Liver (tissue), 9 donors: Measurements from ENCODE around the gene TMEM233. TPM values are rescaled to one million over a fixed set of nuclear protein-coding genes. Genes with fewer than 3 reads are reported as not detected.

Experiments
- DNase-seq: peaks from one replicate; pipeline ENCODE4 v3.0.0-alpha.2; 2017; ENCODE audit warnings: low spot score
- H3K27ac ChIP-seq, 2 donors: one replicate each; pipeline ENCODE4 v1.7.0; 2013; ENCODE audit warnings: inconsistent platforms in 2 of 2, low read length in 2 of 2, control low read depth in 1 of 2, low read depth in 1 of 2, mild to moderate bottlenecking in 1 of 2
- H3K27me3 ChIP-seq, 4 donors: one replicate each; pipeline versions ENCODE4 v1.6.1 to v1.7.0; 2013; ENCODE audit warnings: low read length in 3 of 4, inconsistent platforms in 1 of 4, mild to moderate bottlenecking in 1 of 4, moderate library complexity in 1 of 4; ENCODE audit not compliant: control insufficient read depth in 4 of 4, insufficient read depth in 4 of 4
- H3K36me3 ChIP-seq, 4 donors: one replicate each; pipeline versions ENCODE4 v1.6.1 to v1.7.0; 2013; ENCODE audit warnings: low read length in 3 of 4, mild to moderate bottlenecking in 3 of 4, low read depth in 1 of 4, moderate library complexity in 1 of 4; ENCODE audit not compliant: control insufficient read depth in 4 of 4, insufficient read depth in 3 of 4
- H3K4me1 ChIP-seq, 4 donors: one replicate each; pipeline versions ENCODE4 v1.6.1 to v1.7.0; 2013; ENCODE audit warnings: low read length in 3 of 4, mild to moderate bottlenecking in 3 of 4, moderate library complexity in 1 of 4; ENCODE audit not compliant: control insufficient read depth in 4 of 4, insufficient read depth in 4 of 4
- H3K4me3 ChIP-seq, 3 donors: one replicate each; pipeline versions ENCODE4 v1.6.1 to v1.7.0; 2013; ENCODE audit warnings: low read length in 3 of 3, control low read depth in 1 of 3, low read depth in 1 of 3, mild to moderate bottlenecking in 1 of 3
- H3K9ac ChIP-seq, 2 donors: one replicate each; pipeline ENCODE4 v1.7.0; 2013; ENCODE audit warnings: low read length in 2 of 2, mild to moderate bottlenecking in 2 of 2, moderate library complexity in 2 of 2, control low read depth in 1 of 2, low read depth in 1 of 2
- H3K9me3 ChIP-seq, 4 donors: one replicate each; pipeline versions ENCODE4 v1.6.1 to v1.7.0; 2013; ENCODE audit warnings: low read length in 3 of 4; ENCODE audit not compliant: control insufficient read depth in 4 of 4
- CTCF ChIP-seq: fragments of 150-350 bp; IDR thresholded peaks from 2 replicates; pipeline ENCODE4 v1.5.1; 2017; ENCODE audit warnings: improper control_type of control experiment, low read depth, low read length; ENCODE audit not compliant: missing input control
- EGR1 ChIP-seq, 2 donors: IDR thresholded peaks; 2 replicates each; pipeline ENCODE4 v1.6.1; 2016 to 2018; ENCODE audit warnings: antibody characterized with exemption in 2 of 2, low read depth in 2 of 2
- FOXA2 ChIP-seq: IDR thresholded peaks from 2 replicates; pipeline ENCODE4 v1.6.1; 2016; ENCODE audit warnings: antibody characterized with exemption
- GABPA ChIP-seq, 2 donors: IDR thresholded peaks in 1 of 2; conservative IDR thresholded peaks in 1 of 2; 2 replicates each; pipeline ENCODE4 v1.6.1; 2016; ENCODE audit warnings: antibody characterized with exemption in 2 of 2, mild to moderate bottlenecking in 1 of 2, moderate library complexity in 1 of 2
- HNF4A ChIP-seq, 2 donors: conservative IDR thresholded peaks; 2 replicates each; pipeline ENCODE4 v1.6.1; 2016; ENCODE audit warnings: antibody characterized with exemption in 2 of 2, mild to moderate bottlenecking in 2 of 2
- HNF4G ChIP-seq: IDR thresholded peaks from 2 replicates; pipeline ENCODE4 v1.6.1; 2016; ENCODE audit warnings: antibody characterized with exemption
- MAX ChIP-seq: IDR thresholded peaks from 2 replicates; pipeline ENCODE4 v1.6.1; 2016; ENCODE audit warnings: antibody characterized with exemption
- NR2F2 ChIP-seq: IDR thresholded peaks from 2 replicates; pipeline ENCODE4 v1.6.1; 2016; ENCODE audit warnings: antibody characterized with exemption
- RAD21 ChIP-seq, 2 donors: IDR thresholded peaks; 2 replicates each; pipeline ENCODE4 v1.6.1; 2016; ENCODE audit warnings: antibody characterized with exemption in 2 of 2, mild to moderate bottlenecking in 2 of 2
- SP1 ChIP-seq: IDR thresholded peaks from 2 replicates; pipeline ENCODE4 v1.6.1; 2018; ENCODE audit warnings: antibody characterized with exemption, mild to moderate bottlenecking
- YY1 ChIP-seq: IDR thresholded peaks from 2 replicates; pipeline ENCODE4 v1.6.1; 2016; ENCODE audit warnings: antibody characterized with exemption, mild to moderate bottlenecking
- WGBS: extraction: QIAGEN DNeasy Blood & Tissue Kit; methylation state at CpG from one replicate; pipeline ENCODE4 v1.1.7; 2013; 5-methylcytosine and 5-hydroxymethylcytosine counted together
- polyA plus RNA-seq, 2 donors: library from polyadenylated mRNA; stranded (reverse) in 1 of 2; unstranded in 1 of 2; fragments of 200-250 nt in 1 of 2; fragments of >200 nt in 1 of 2; fragmentation: Nextera tagmentation in 1 of 2; extraction: Ambion mirVana in 1 of 2; gene quantifications; one replicate each; pipeline versions ENCODE4 v1.2.1 to v1.2.3, GENCODE V29; 2013 to 2015
- total RNA-seq, 2 donors: library from RNA; depleted of rRNA; stranded (reverse); fragments of >200 nt; gene quantifications; one replicate each; pipeline ENCODE4 v1.2.3, GENCODE V29; 2014
- TF ChIP-seq, protein P1 (sequence below): IDR thresholded peaks from 2 replicates; pipeline ENCODE4 v1.6.1; 2016; ENCODE audit warnings: antibody characterized with exemption, mild to moderate bottlenecking
- donor health status: healthy.
- donor health status: healthy.
- donor health status: healthy.
- donor health status: healthy.
- donor health status: healthy.

The TMEM233 gene
- total and polyA plus RNA-seq, 4 donors, result 0.05 to 0.17 (median 0.09) TPM

DNA sequence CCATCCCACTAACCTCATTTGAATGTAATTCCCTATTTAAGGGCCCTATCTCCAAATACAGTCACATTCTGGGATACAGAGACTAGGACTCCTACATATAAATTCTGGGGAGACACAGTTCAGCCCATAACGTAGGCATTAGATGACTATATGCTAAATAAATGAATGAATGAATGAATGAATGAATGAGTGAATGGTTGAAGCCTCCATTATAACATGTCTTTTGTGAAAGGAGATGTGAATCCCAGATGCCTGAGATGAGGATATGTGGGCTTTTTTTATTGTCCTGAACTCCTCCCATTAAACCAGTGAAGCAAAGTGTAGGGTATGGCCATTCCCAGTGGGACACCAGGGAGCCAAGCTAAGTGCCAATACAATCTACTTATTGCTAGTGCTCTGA is 20.5 kb upstream of the TMEM233 start:
- no peaks in the 10 kb centered on the region for H3K36me3 ChIP-seq
- H3K9me3 ChIP-seq, result no peaks in the 10 kb centered on the region
- no peak overlapping the region for H3K27ac ChIP-seq
- TF ChIP-seq, protein P1, sequence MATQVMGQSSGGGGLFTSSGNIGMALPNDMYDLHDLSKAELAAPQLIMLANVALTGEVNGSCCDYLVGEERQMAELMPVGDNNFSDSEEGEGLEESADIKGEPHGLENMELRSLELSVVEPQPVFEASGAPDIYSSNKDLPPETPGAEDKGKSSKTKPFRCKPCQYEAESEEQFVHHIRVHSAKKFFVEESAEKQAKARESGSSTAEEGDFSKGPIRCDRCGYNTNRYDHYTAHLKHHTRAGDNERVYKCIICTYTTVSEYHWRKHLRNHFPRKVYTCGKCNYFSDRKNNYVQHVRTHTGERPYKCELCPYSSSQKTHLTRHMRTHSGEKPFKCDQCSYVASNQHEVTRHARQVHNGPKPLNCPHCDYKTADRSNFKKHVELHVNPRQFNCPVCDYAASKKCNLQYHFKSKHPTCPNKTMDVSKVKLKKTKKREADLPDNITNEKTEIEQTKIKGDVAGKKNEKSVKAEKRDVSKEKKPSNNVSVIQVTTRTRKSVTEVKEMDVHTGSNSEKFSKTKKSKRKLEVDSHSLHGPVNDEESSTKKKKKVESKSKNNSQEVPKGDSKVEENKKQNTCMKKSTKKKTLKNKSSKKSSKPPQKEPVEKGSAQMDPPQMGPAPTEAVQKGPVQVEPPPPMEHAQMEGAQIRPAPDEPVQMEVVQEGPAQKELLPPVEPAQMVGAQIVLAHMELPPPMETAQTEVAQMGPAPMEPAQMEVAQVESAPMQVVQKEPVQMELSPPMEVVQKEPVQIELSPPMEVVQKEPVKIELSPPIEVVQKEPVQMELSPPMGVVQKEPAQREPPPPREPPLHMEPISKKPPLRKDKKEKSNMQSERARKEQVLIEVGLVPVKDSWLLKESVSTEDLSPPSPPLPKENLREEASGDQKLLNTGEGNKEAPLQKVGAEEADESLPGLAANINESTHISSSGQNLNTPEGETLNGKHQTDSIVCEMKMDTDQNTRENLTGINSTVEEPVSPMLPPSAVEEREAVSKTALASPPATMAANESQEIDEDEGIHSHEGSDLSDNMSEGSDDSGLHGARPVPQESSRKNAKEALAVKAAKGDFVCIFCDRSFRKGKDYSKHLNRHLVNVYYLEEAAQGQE, result no peak
- no peak for TF ChIP-seq GABPA (IDR thresholded peaks at IDR 0.05 in 1 of 2, conservative IDR thresholded peaks at IDR 0.05 in 1 of 2)
- TF ChIP-seq YY1, result no peak
- TF ChIP-seq SP1, result no peak
- TF ChIP-seq HNF4A (conservative IDR thresholded peaks at IDR 0.05), result no peak
- TF ChIP-seq CTCF, result no peak
- no peak for TF ChIP-seq RAD21 (IDR thresholded peaks at IDR 0.05)
- TF ChIP-seq HNF4G, result no peak
- no peaks in the 10 kb centered on the region for H3K27me3 ChIP-seq
- no peaks in the 10 kb centered on the region for H3K4me1 ChIP-seq
- 91% methylated on average over 1 of the region's 1 CpG for WGBS
- no peak for DNase-seq
- H3K4me3 ChIP-seq, result no peak overlapping the region
- H3K9ac ChIP-seq, result no peak overlapping the region

GRCh38 chr12:119574255-119574654 is 19.3 kb upstream of the TMEM233 start:
- no peak for TF ChIP-seq EGR1 (IDR thresholded peaks at IDR 0.05; ENCODE audit: low read depth in 2 of 2)
- no peak for DNase-seq
- H3K27ac ChIP-seq, result no peak overlapping the region
- 84% methylated on average over 1 of the region's 1 CpG for WGBS
- H3K4me3 ChIP-seq, result no peak overlapping the region
- H3K9ac ChIP-seq, result no peak overlapping the region
- H3K36me3 ChIP-seq, result no peaks in the 10 kb centered on the region
- H3K9me3 ChIP-seq, result no peaks in the 10 kb centered on the region
- no peaks in the 10 kb centered on the region for H3K27me3 ChIP-seq
- no peaks in the 10 kb centered on the region for H3K4me1 ChIP-seq

DNA sequence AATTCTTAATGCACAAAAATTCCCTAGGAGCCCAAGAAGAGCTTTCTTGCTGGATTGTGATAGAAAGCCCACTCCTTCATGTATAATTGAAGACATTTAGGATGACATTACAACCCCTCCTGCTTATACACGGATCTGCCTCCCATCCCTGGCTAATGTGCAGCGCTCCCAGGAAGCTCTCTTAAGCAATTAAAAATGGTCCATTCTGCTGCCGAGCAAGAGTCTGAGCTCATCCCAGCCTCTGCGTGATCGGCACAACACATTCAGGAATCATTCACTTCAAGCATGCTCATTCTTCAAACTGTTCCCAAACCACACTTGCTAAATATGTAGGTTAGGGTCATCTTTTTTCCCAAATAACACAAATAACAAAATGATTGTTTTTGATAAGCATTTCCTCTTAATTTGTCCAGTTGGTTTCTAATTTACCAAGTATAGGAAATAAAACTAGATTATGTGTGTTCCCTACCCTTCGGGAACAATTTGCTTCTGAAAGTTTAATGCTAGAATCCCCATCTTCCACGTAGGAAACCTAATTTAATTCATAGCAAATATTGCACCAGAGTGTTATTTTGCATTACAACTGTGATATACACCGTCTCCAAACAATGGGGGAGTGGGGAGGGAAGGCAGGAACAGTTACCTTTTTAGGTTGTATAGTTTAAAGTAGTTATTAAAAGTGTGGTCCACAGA is 17.3 kb upstream of the TMEM233 start:
- Histone ChIP-seq H3K4me1 (no peaks in the 10 kb centered on the region), H3K9ac (no peak overlapping the region), H3K27ac (no peak overlapping the region), H3K27me3 (no peaks in the 10 kb centered on the region), H3K4me3 (no peak overlapping the region), H3K9me3 (no peaks in the 10 kb centered on the region), H3K36me3 (no peaks in the 10 kb centered on the region)
- WGBS, result 66% methylated on average over 8 of the region's 8 CpGs
- no peak for DNase-seq
- TF ChIP-seq, protein P1, result no peak
- no peak for TF ChIP-seq NR2F2
- TF ChIP-seq FOXA2, result no peak
- no peak for TF ChIP-seq YY1
- TF ChIP-seq CTCF, result no peak
- no peak for TF ChIP-seq MAX
- no peak for TF ChIP-seq HNF4G
- no peak for TF ChIP-seq SP1
